Measurements from ENCODE around the gene ABCG5.

The ABCG5 gene

DNA sequence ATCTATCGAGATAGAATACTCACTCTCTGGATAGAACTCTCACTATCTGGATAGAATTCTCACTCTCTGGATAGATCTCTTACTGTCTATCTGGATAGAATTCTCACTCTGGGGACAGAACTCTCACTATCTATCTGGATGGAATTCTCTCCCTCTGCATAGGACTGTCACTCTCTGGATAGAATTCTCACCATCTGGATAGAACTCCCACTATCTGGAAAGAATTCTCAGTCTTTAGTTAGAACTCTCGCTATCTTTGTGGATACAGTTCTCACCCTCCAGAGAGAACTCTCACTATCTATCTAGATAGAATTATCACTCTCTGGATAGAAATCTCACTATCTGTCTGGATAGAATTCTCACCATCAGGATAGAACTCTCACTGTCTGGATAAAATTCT lies 16.7 kb upstream of the ABCG5 start:
- TF ChIP-seq, protein P1, sequence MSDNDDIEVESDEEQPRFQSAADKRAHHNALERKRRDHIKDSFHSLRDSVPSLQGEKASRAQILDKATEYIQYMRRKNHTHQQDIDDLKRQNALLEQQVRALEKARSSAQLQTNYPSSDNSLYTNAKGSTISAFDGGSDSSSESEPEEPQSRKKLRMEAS (IDR thresholded peaks at IDR 0.05; ENCODE audit: low read depth, low read length), result no peak
- TF ChIP-seq MYC (IDR thresholded peaks at IDR 0.05; ENCODE audit: low read depth, low read length), result no peak
- no peak for TF ChIP-seq POLR2A (IDR thresholded peaks at IDR 0.05; ENCODE audit: extremely low read depth, insufficient read length)
- no peak for TF ChIP-seq CTCF (IDR thresholded peaks at IDR 0.05; ENCODE audit: low read depth, low read length)

GRCh38 chr2:43854671-43855070 lies 16.0 kb upstream of the ABCG5 start:
- no peak for DNase-seq (ENCODE audit: low read depth)

More for the DNA sequence above, 16.7 kb upstream of the ABCG5 start:
- no peak for DNase-seq (ENCODE audit: low read depth)
- no peak overlapping the region for H3K4me3 ChIP-seq (ENCODE audit: low read depth, low read length)

GRCh38 chr2:43853141-43854081 lies 14.8 kb upstream of the ABCG5 start:
- H3K4me3 ChIP-seq (ENCODE audit: low read depth, low read length), result no peak overlapping the region
- no peak for DNase-seq (ENCODE audit: low read depth)
- no peak for TF ChIP-seq MYC (IDR thresholded peaks at IDR 0.05; ENCODE audit: low read depth, low read length)
- TF ChIP-seq POLR2A (IDR thresholded peaks at IDR 0.05; ENCODE audit: extremely low read depth, insufficient read length), result no peak
- TF ChIP-seq, protein P1 (IDR thresholded peaks at IDR 0.05; ENCODE audit: low read depth, low read length), result no peak
- TF ChIP-seq CTCF (IDR thresholded peaks at IDR 0.05; ENCODE audit: low read depth, low read length), result no peak

More at GRCh38 chr2:43854671-43855070, 16.0 kb upstream of the ABCG5 start:
- H3K4me3 ChIP-seq (ENCODE audit: low read depth, low read length), result no peak overlapping the region
- no peak for TF ChIP-seq POLR2A (IDR thresholded peaks at IDR 0.05; ENCODE audit: extremely low read depth, insufficient read length)
- TF ChIP-seq, protein P1 (IDR thresholded peaks at IDR 0.05; ENCODE audit: low read depth, low read length), result no peak
- no peak for TF ChIP-seq CTCF (IDR thresholded peaks at IDR 0.05; ENCODE audit: low read depth, low read length)
- TF ChIP-seq MYC (IDR thresholded peaks at IDR 0.05; ENCODE audit: low read depth, low read length), result no peak

GRCh38 chr2:43852196-43852730 lies 13.6 kb upstream of the ABCG5 start:
- DNase-seq (ENCODE audit: low read depth), result no peak
- TF ChIP-seq CTCF (IDR thresholded peaks at IDR 0.05; ENCODE audit: low read depth, low read length) (no peak), POLR2A (IDR thresholded peaks at IDR 0.05; ENCODE audit: extremely low read depth, insufficient read length) (no peak), MYC (IDR thresholded peaks at IDR 0.05; ENCODE audit: low read depth, low read length) (no peak)
- TF ChIP-seq, protein P1 (IDR thresholded peaks at IDR 0.05; ENCODE audit: low read depth, low read length), result no peak

DNA sequence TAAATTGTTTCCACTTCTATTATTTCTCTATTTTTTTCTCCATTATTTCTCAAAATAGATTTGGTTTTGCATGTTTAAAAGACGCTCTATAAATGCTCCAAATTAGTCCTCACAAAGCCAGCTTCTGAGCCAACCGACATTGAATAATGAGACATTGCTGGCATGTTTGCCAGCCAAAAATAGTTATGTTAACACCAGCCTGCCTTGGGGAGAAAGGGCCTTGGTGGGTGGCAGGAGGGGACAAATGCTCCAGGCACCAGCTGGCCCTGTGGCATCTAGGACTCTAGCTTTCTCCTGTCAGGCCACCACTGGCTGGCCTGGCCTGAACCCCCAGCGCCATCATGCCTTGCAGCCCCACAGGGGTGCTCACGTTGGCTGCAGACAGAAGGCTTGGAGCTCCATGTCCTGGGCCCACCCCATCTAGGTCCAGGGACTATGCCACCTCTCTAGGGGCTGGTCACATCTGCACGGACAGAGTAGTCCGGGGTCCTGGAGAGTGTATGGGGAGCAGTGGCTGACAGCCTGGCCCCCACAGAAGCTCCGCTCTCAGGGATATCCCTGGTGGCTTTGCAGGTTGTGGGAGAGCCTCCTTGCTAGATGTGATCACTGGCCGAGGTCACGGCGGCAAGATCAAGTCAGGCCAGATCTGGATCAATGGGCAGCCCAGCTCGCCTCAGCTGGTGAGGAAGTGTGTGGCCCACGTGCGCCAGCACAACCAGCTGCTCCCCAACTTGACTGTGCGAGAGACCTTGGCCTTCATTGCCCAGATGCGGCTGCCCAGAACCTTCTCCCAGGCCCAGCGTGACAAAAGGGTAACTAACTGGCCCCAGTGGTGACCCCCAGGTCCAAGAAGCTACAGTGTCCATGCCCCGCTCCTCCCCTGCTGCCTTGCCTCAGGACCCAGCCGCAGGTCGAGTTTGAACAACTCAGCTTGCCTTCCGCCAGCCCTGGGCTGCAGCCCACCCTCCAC lies 12.7 kb upstream of the ABCG5 start:
- no peak for DNase-seq (ENCODE audit: low read depth)
- TF ChIP-seq CTCF (IDR thresholded peaks at IDR 0.05; ENCODE audit: low read depth, low read length) (no peak), POLR2A (IDR thresholded peaks at IDR 0.05; ENCODE audit: extremely low read depth, insufficient read length) (no peak), MYC (IDR thresholded peaks at IDR 0.05; ENCODE audit: low read depth, low read length) (no peak)
- TF ChIP-seq, protein P1 (IDR thresholded peaks at IDR 0.05; ENCODE audit: low read depth, low read length), result no peak
- no peak overlapping the region for H3K4me3 ChIP-seq (ENCODE audit: low read depth, low read length)

More at GRCh38 chr2:43852196-43852730, 13.6 kb upstream of the ABCG5 start:
- H3K4me3 ChIP-seq (ENCODE audit: low read depth, low read length), result no peak overlapping the region

Data from NB4 (cell line).